ENCODE data around the gene ULK4. TPM values are rescaled to one million over a fixed set of nuclear protein-coding genes. Genes with fewer than 3 reads are reported as not detected.
"Not testable (repeated sequence)": the region's sequence is repeated elsewhere in the genome, so short reads cannot be mapped to it uniquely, and the experiment has no call there.

Gene ULK4
- total and polyA plus RNA-seq, 2 of the 8 experiments (the other 6 are each of a cell fraction or from before 2014, with no cell fraction given): 3.0 to 10.8 TPM

GRCh38 chr3:41565003-41565402, 396.9 kb downstream of the ULK4 start (continued):
- TF ChIP-seq SRF (IDR thresholded peaks at IDR 0.05; ENCODE audit: low read depth, low read length): no peak
- no peak for TF ChIP-seq SP2 (IDR thresholded peaks at IDR 0.05; ENCODE audit: low read length)
- no peak for TF ChIP-seq EP300 (IDR thresholded peaks at IDR 0.05; ENCODE audit: borderline replicate concordance in 1 of 2, low read depth in 2 of 2, low read length in 2 of 2)

DNA sequence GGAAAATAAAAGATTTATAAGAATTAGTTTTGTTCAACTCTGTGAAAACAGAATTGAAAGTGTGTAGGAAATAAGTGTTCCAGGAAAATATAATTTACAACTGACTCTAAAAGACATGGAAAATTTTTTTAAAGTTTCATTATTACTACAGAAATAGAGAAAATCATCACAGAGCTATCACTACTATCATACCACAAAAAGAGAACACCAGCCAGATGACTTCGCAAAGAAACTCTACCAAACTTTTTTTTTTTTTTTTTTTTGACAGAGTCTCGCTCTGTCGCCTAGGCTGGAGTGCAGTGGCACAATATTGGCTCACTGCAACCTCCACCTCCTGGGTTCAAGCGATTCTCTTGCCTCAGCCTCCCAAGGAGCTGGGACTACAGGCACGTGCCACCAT, 405.7 kb downstream of the ULK4 start:
- FAIRE-seq; H3K23me2 ChIP-seq (ENCODE audit: low read depth, low read length); H3K9ac ChIP-seq (replicated peaks in 1 of 4; ENCODE audit: extremely low read depth in 1 of 4, low read depth in 3 of 4, low read length in 3 of 4); H2AFZ ChIP-seq (ENCODE audit: low read length); H3K9me3 ChIP-seq (ENCODE audit: insufficient read depth in 2 of 2, low read depth in 1 of 2, low read length in 1 of 2); H3K4me2 ChIP-seq (ENCODE audit: insufficient read depth in 1 of 2, low read depth in 2 of 2, low read length in 2 of 2); H3K14ac ChIP-seq (ENCODE audit: insufficient read length); H4K91ac ChIP-seq (replicated peaks; ENCODE audit: insufficient read length, low read length); H4K20me1 ChIP-seq (replicated peaks in 1 of 2; ENCODE audit: control insufficient read depth in 1 of 2, insufficient read depth in 2 of 2, low read length in 2 of 2); H3K4me1 ChIP-seq (replicated peaks in 1 of 4; ENCODE audit: control insufficient read depth in 3 of 4, insufficient read depth in 4 of 4, low read length in 3 of 4); H3K36me3 ChIP-seq (ENCODE audit: control insufficient read depth in 2 of 4, insufficient read depth in 4 of 4, low read length in 3 of 4); H2BK120ac ChIP-seq (replicated peaks; ENCODE audit: low read depth, low read length); H3K79me2 ChIP-seq (ENCODE audit: control insufficient read depth in 1 of 2, insufficient read depth in 2 of 2, low read length in 2 of 2); H2AK5ac ChIP-seq (ENCODE audit: low read depth, low read length); H3K4ac ChIP-seq (replicated peaks; ENCODE audit: insufficient read length, low read depth, low read length); DNase-seq (ENCODE audit: low read depth in 1 of 2, low spot score in 2 of 2); H3K18ac ChIP-seq (ENCODE audit: extremely low read depth, low read length); H3K27me3 ChIP-seq (replicated peaks in 1 of 4; ENCODE audit: control insufficient read depth in 3 of 4, extremely low read depth in 1 of 4, insufficient read depth in 3 of 4, low read length in 3 of 4); H3K23ac ChIP-seq (ENCODE audit: insufficient read length); H2BK15ac ChIP-seq (ENCODE audit: low read length); H3K56ac ChIP-seq (replicated peaks; ENCODE audit: insufficient read length, low read depth, low read length); H3K27ac ChIP-seq (ENCODE audit: low read depth, low read length); H3K4me3 ChIP-seq (ENCODE audit: extremely low read depth in 1 of 4, insufficient read depth in 2 of 4, low read depth in 3 of 4, low read length in 4 of 4); CTCF ChIA-PET (ENCODE audit: partially characterized antibody); POLR2A ChIA-PET (ENCODE audit: partially characterized antibody); H2BK20ac ChIP-seq (ENCODE audit: low read length); H2BK5ac ChIP-seq (ENCODE audit: low read depth, low read length); H3K79me1 ChIP-seq (ENCODE audit: low read depth, low read length); H4K5ac ChIP-seq (ENCODE audit: insufficient read length, low read depth, low read length); H2BK12ac ChIP-seq (ENCODE audit: low read depth, low read length); H4K8ac ChIP-seq (ENCODE audit: extremely low read depth, insufficient read depth, low read length): not testable (repeated sequence)
- 95% methylated on average over 3 of the region's 5 CpGs; no CpG with 5 or more reads in 1 of the 2 experiments for WGBS, 2 experiments (ENCODE audit: extremely low coverage in 1 of 2, insufficient coverage in 1 of 2, insufficient read length in 1 of 2, insufficient replicate concordance in 2 of 2, low coverage in 1 of 2, low lambda C conversion rate in 2 of 2, missing lambda C conversion rate in 1 of 2)

Data from H1 (cell line).